Measurements from ENCODE around the gene SPTAN1.

GRCh38 chr9:128558431-128559310 is 6.3 kb downstream of the SPTAN1 start:
- TF ChIP-seq CTCF (IDR thresholded peaks at IDR 0.05) (no peak), POLR2A (IDR thresholded peaks at IDR 0.05) (no peak), EP300 (IDR thresholded peaks at IDR 0.05) (no peak)
